K562 (cell line): Measurements from ENCODE around the gene GABBR1. TPM values are rescaled to one million over a fixed set of nuclear protein-coding genes. Genes with fewer than 3 reads are reported as not detected.

Source experiments
- ATAC-seq: fragments of 200-7000 bp; cut with Tn5 transposase; 3 replicates; pipeline ENCODE4 v1.9.1; 2020; ENCODE audit warnings: moderate library complexity
- BruUV-seq: library from RNA; stranded (reverse); fragments of 400-500 nt; replicated peaks from 2 replicates; lab custom pipeline; 2021; lab: Mats Ljungman, UMichigan
- CTCF ChIA-PET: fragments of 300-600 bp; formaldehyde crosslinking; extraction: SDS; loops from one replicate; lab custom pipeline; 2021; ENCODE audit warnings: low intra/inter-chr PET ratio; lab: Yijun Ruan, JAX
- POLR2A ChIA-PET: fragments of 300-600, 350-650 bp; sonication (Branson Sonifier 250); formaldehyde crosslinking; extraction: SDS; loops from one replicate; lab custom pipeline; 2021; ENCODE audit warnings: antibody characterized with exemption, inconsistent platforms; lab: Yijun Ruan, JAX
- DNase-seq, 4 experiments: peaks; one replicate each; pipeline versions ENCODE4 v3.0.0 to v3.0.0-alpha.2; 2011 to 2018; ENCODE audit warnings: low spot score in 3 of 4, mixed read lengths in 3 of 4; ENCODE audit errors: extremely low read depth in 1 of 4
- FAIRE-seq: peaks from 2 replicates; lab custom pipeline; 2011; peaks lifted over from hg19 to GRCh38; lab: Jason Lieb, UNC
- H2AFZ ChIP-seq: 2 replicates; pipeline ENCODE4 v1.6.0; 2011; ENCODE audit warnings: low read depth, low read length, control low read depth, inconsistent platforms
- H3K27ac ChIP-seq: fragments of 200-600 bp; 3 replicates; pipeline ENCODE4 v1.8.0; 2011; ENCODE audit warnings: low read depth, mild to moderate bottlenecking, control low read depth, inconsistent platforms, low read length, moderate library complexity, mixed read lengths; ENCODE audit errors: extremely low read depth
- H3K27me3 ChIP-seq, 2 experiments: fragments of 300-600 bp in 1 of 2; 2 replicates in 1 of 2; 3 replicates in 1 of 2; pipeline versions ENCODE4 v1.6.0 to v1.8.0; 2011; ENCODE audit warnings: inconsistent platforms in 2 of 2, low read length in 2 of 2, mild to moderate bottlenecking in 1 of 2, mixed read lengths in 1 of 2, moderate library complexity in 1 of 2; ENCODE audit not compliant: control insufficient read depth in 2 of 2, insufficient read depth in 2 of 2
- H3K36me3 ChIP-seq: fragments of 300-600 bp; 3 replicates; pipeline ENCODE4 v1.8.0; 2011; ENCODE audit warnings: mild to moderate bottlenecking, low read length, inconsistent platforms; ENCODE audit not compliant: control insufficient read depth, insufficient read depth
- H3K4me1 ChIP-seq, 2 experiments: fragments of 200-600 bp in 1 of 2; replicated peaks in 1 of 2; 2 replicates in 1 of 2; 3 replicates in 1 of 2; pipeline versions ENCODE4 v1.5.1 to v1.8.0; 2011; ENCODE audit warnings: inconsistent platforms in 2 of 2, low read length in 2 of 2, mild to moderate bottlenecking in 1 of 2, mixed read lengths in 1 of 2, moderate library complexity in 1 of 2; ENCODE audit not compliant: control insufficient read depth in 2 of 2, insufficient read depth in 2 of 2
- H3K4me2 ChIP-seq: 2 replicates; pipeline ENCODE4 v1.6.1; 2011; ENCODE audit warnings: low read length, control low read depth, inconsistent platforms, mixed read lengths; ENCODE audit not compliant: insufficient read depth
- H3K4me3 ChIP-seq: fragments of 200-600 bp; sonication (generic), shearing (Covaris generic); 2 replicates; pipeline ENCODE4 v1.5.1; 2016; ENCODE audit warnings: control low read depth, inconsistent platforms
- H3K79me2 ChIP-seq: fragments of 200-600 bp; 3 replicates; pipeline ENCODE4 v1.8.0; 2011; ENCODE audit warnings: low read length, inconsistent platforms; ENCODE audit not compliant: control insufficient read depth, insufficient read depth
- H3K9ac ChIP-seq, 2 experiments: 2 replicates each; pipeline versions ENCODE4 v1.6.0 to v1.6.1; 2011; ENCODE audit warnings: low read depth in 2 of 2, low read length in 2 of 2, control low read depth in 1 of 2, inconsistent platforms in 1 of 2, mild to moderate bottlenecking in 1 of 2, mixed read lengths in 1 of 2; ENCODE audit not compliant: insufficient read depth in 1 of 2
- H3K9me1 ChIP-seq: one replicate; pipeline ENCODE4 v1.6.0; 2011; ENCODE audit warnings: inconsistent platforms, mild to moderate bottlenecking, low read length, moderate library complexity; ENCODE audit not compliant: control insufficient read depth, insufficient read depth
- H3K9me3 ChIP-seq: replicated peaks from 2 replicates; pipeline ENCODE4 v1.5.1; 2011; ENCODE audit warnings: low read depth, low read length, inconsistent platforms; ENCODE audit not compliant: control insufficient read depth, insufficient read depth
- H4K20me1 ChIP-seq: replicated peaks from 2 replicates; pipeline ENCODE4 v1.6.1; 2011; ENCODE audit warnings: low read length, inconsistent platforms, mixed read lengths; ENCODE audit not compliant: control insufficient read depth, insufficient read depth
- CTCF ChIP-seq, 3 experiments: IDR thresholded peaks in 2 of 3; conservative IDR thresholded peaks in 1 of 3; 2 replicates each; pipeline ENCODE4 v1.5.1; 2011 to 2012; ENCODE audit warnings: low read length in 3 of 3, mild to moderate bottlenecking in 3 of 3, control low read depth in 2 of 3, improper control_type of control experiment in 1 of 3, inconsistent platforms in 1 of 3, low read depth in 1 of 3, mixed read lengths in 1 of 3, moderate library complexity in 1 of 3; ENCODE audit not compliant: insufficient read depth in 2 of 3
- NONO ChIP-seq, 2 experiments: fragments of 200-400 bp in 1 of 2; fragments of 450-650 bp in 1 of 2; formaldehyde crosslinking in 1 of 2; IDR thresholded peaks; 2 replicates each; pipeline ENCODE4 v1.6.1; 2017; ENCODE audit warnings: low read depth in 2 of 2, mild to moderate bottlenecking in 2 of 2, moderate library complexity in 2 of 2, low read length in 1 of 2
- ZBTB33 ChIP-seq: sonication (generic); formaldehyde crosslinking; IDR thresholded peaks from 2 replicates; pipeline ENCODE4 v1.8.1; 2023; ENCODE audit warnings: mild to moderate bottlenecking, missing genetic modification reagents
- WGBS: fragments of 100-300 bp; shearing (Covaris generic); methylation state at CpG from one replicate; pipeline ENCODE4 v1.1.6; 2016; ENCODE audit warnings: low coverage, mixed read lengths; ENCODE audit not compliant: insufficient coverage; ENCODE audit errors: missing lambda C conversion rate; 5-methylcytosine and 5-hydroxymethylcytosine counted together
- in situ Hi-C: fragments of 300-500 bp; cut with MboI; formaldehyde crosslinking; loops from 4 replicates; pipeline ENCODE4 v1.15.0; 2018; ENCODE audit warnings: inconsistent platforms, mixed read lengths
- intact Hi-C: fragments of 100-400 bp; cut with micrococcal nuclease; formaldehyde crosslinking; loops from 2 replicates; pipeline ENCODE4 v1.14.2; 2022
- polyA plus RNA-seq, 8 experiments: library from polyadenylated mRNA; depleted of rRNA in 4 of 8; stranded (reverse) in 5 of 8; unstranded in 3 of 8; fragments of >200 nt; fragmentation: Nextera tagmentation in 2 of 8; fragmentation: Illumina TruSeq in 1 of 8; extraction: Ambion mirVana in 2 of 8; extraction: Trizol in 1 of 8; gene quantifications; 2 replicates each; pipeline versions ENCODE4 v1.2.1 to v1.2.3, GENCODE V29; 2011 to 2014; ENCODE audit warnings: inconsistent platforms in 1 of 8, missing spikeins in 1 of 8
- total RNA-seq, 7 experiments: library from RNA; depleted of rRNA in 6 of 7; stranded (reverse); fragments of >200 nt in 6 of 7; fragmentation: Illumina TruSeq in 2 of 7; extraction: Trizol in 2 of 7; gene quantifications; 2 replicates each; pipeline versions ENCODE4 v1.2.1 to v1.2.3, GENCODE V29; 2011 to 2021; ENCODE audit warnings: low replicate concordance in 1 of 7

GABBR1 gene
- total and polyA plus RNA-seq, 9 of the 15 experiments (the other 6 are each of a cell fraction or from before 2014, with no cell fraction given) = 2.2 to 48.3 (median 20.8) TPM

GRCh38 chr6:29553268-29554057 lies 79.5 kb downstream of the GABBR1 start:
- Histone ChIP-seq H3K27me3 (peaks cover 14 to 33% of the 10 kb centered on the region in 2 experiments; a peak in 4 of 5 replicates), H4K20me1 (no peaks in the 10 kb centered on the region), H3K79me2 (no peaks in the 10 kb centered on the region), H3K9ac (no peak overlapping the region), H3K4me1 (peaks cover 0 to 8% of the 10 kb centered on the region in 2 experiments; a peak in 1 of 5 replicates), H3K27ac (no peak overlapping the region), H3K9me3 (no peaks in the 10 kb centered on the region), H3K9me1 (no peaks in the 10 kb centered on the region), H3K36me3 (no peaks in the 10 kb centered on the region), H3K4me3 (no peak overlapping the region), H3K4me2 (no peak overlapping the region), H2AFZ (no peak overlapping the region)
- FAIRE-seq (no peak), DNase-seq (no peak), ATAC-seq (no peak)
- in situ Hi-C loops = no loop called here
- BruUV-seq = no TSS peak
- ChIA-PET POLR2A (no interaction called here), CTCF (no interaction called here)
- 51% methylated on average over 68 of the region's 83 CpGs for WGBS
- intact Hi-C loops = no loop called here
- no peak for TF ChIP-seq NONO (IDR thresholded peaks at IDR 0.05; ENCODE audit: low read depth in 2 of 2, low read length in 1 of 2)
- TF ChIP-seq ZBTB33 = peak; percentile 80
- TF ChIP-seq CTCF (IDR thresholded peaks at IDR 0.05 in 2 of 3, conservative IDR thresholded peaks at IDR 0.05 in 1 of 3; ENCODE audit: insufficient read depth in 2 of 3, low read depth in 1 of 3, low read length in 3 of 3) = 0 out of 6 replicates have a peak, but pooled peaks of 1 of the 3 experiments have one; percentile 27
